PC-3 (cell line): Measurements from ENCODE around the gene FAM107A. TPM values are rescaled to one million over a fixed set of nuclear protein-coding genes. Genes with fewer than 3 reads are reported as not detected.
"Not testable (repeated sequence)": the region's sequence is repeated elsewhere in the genome, so short reads cannot be mapped to it uniquely, and the experiment has no call there.

Experiments used
- ATAC-seq: fragments of 200-7000 bp; cut with Tn5 transposase; 2 replicates; pipeline ENCODE4 v1.9.1; 2020; ENCODE audit warnings: mild to moderate bottlenecking, moderate library complexity
- BruUV-seq: library from RNA; stranded (reverse); fragments of 400-500 nt; replicated peaks from 2 replicates; lab custom pipeline; 2021; lab: Mats Ljungman, UMichigan
- CTCF ChIA-PET: fragments of 300-600 bp; sonication (Branson Sonifier 250); formaldehyde crosslinking; loops from one replicate; lab custom pipeline; 2022; ENCODE audit warnings: antibody characterized with exemption; lab: Charles Lee
- POLR2A ChIA-PET: fragments of 300-600 bp; sonication (Branson Sonifier 250); formaldehyde crosslinking; loops from one replicate; lab custom pipeline; 2022; ENCODE audit warnings: antibody characterized with exemption; ENCODE audit not compliant: unreplicated experiment; lab: Charles Lee
- DNase-seq: peaks from one replicate; pipeline ENCODE4 v3.0.0-alpha.2; 2015
- H2AFZ ChIP-seq: fragments of 300-600 bp; sonication (generic); 2 replicates; pipeline ENCODE4 v1.6.0; 2016; ENCODE audit warnings: antibody characterized with exemption, low read length
- H3F3A ChIP-seq: fragments of 300-600 bp; sonication (generic); one replicate; pipeline ENCODE4 v1.6.0; 2017; ENCODE audit warnings: antibody characterized with exemption, low read length, control low read depth, mild to moderate bottlenecking; ENCODE audit not compliant: unreplicated experiment
- H3K27ac ChIP-seq: fragments of 300-600 bp; sonication (generic); 2 replicates; pipeline ENCODE4 v1.5.1; 2016; ENCODE audit warnings: mild to moderate bottlenecking, low read length
- H3K27me3 ChIP-seq: fragments of 300-600 bp; sonication (generic); 2 replicates; pipeline ENCODE4 v1.6.1; 2016; ENCODE audit warnings: low read length, mixed read lengths
- H3K36me3 ChIP-seq: fragments of 300-600 bp; sonication (generic); 2 replicates; pipeline ENCODE4 v1.6.1; 2016; ENCODE audit warnings: low read depth, mixed run types, low read length, mixed read lengths
- H3K4me1 ChIP-seq: fragments of 300-600 bp; sonication (generic); 2 replicates; pipeline ENCODE4 v1.5.1; 2016; ENCODE audit warnings: low read length; ENCODE audit not compliant: insufficient read depth
- H3K4me2 ChIP-seq: fragments of 300-600 bp; sonication (generic); 2 replicates; pipeline ENCODE4 v1.6.0; 2016; ENCODE audit warnings: low read length
- H3K4me3 ChIP-seq: fragments of 300-600 bp; sonication (generic); 2 replicates; pipeline ENCODE4 v1.5.1; 2016; ENCODE audit warnings: mild to moderate bottlenecking, low read length, mixed read lengths
- H3K79me2 ChIP-seq: fragments of 300-600 bp; sonication (generic); 2 replicates; pipeline ENCODE4 v1.6.1; 2017; ENCODE audit warnings: low read length, mixed read lengths
- H3K9ac ChIP-seq: fragments of 300-600 bp; sonication (generic); 2 replicates; pipeline ENCODE4 v1.6.0; 2016; ENCODE audit warnings: mild to moderate bottlenecking, low read length
- H3K9me2 ChIP-seq: fragments of 300-600 bp; sonication (generic); replicated peaks from 2 replicates; pipeline ENCODE4 v1.6.1; 2016; ENCODE audit warnings: mixed run types, low read length, mixed read lengths
- H3K9me3 ChIP-seq: fragments of 300-600 bp; sonication (generic); 2 replicates; pipeline ENCODE4 v1.6.1; 2016; ENCODE audit warnings: low read length, mixed read lengths
- H4K20me1 ChIP-seq: fragments of 300-600 bp; sonication (generic); 2 replicates; pipeline ENCODE4 v1.6.1; 2016; ENCODE audit warnings: low read length, mixed read lengths
- EZH2 ChIP-seq: fragments of 300-600 bp; sonication (generic); IDR thresholded peaks from one replicate; pipeline ENCODE4 v1.6.1; 2017; ENCODE audit warnings: antibody characterized with exemption, mild to moderate bottlenecking, low read length; ENCODE audit not compliant: unreplicated experiment
- EZH2phosphoT487 ChIP-seq: fragments of 300-600 bp; sonication (generic); IDR thresholded peaks from 2 replicates; pipeline ENCODE4 v1.6.1; 2018; ENCODE audit warnings: mild to moderate bottlenecking, antibody characterized with exemption, low read length, borderline replicate concordance
- intact Hi-C: fragments of 100-400 bp; cut with micrococcal nuclease; formaldehyde crosslinking; loops from 2 replicates; pipeline ENCODE4 v1.9.0; 2023
- total RNA-seq: library from RNA; depleted of rRNA; stranded (reverse); fragments of >200 nt; gene quantifications from 2 replicates; pipeline ENCODE4 v1.2.3, GENCODE V29; 2014
- TF ChIP-seq, protein P1 (sequence below): fragments of 300-600 bp; sonication (generic); conservative IDR thresholded peaks from 2 replicates; pipeline ENCODE4 v1.5.1; 2017; ENCODE audit warnings: antibody characterized with exemption, low read depth, mild to moderate bottlenecking, low read length

Gene FAM107A
- total RNA-seq, 1 experiment from 2014 or later, result 0.07 TPM

DNA sequence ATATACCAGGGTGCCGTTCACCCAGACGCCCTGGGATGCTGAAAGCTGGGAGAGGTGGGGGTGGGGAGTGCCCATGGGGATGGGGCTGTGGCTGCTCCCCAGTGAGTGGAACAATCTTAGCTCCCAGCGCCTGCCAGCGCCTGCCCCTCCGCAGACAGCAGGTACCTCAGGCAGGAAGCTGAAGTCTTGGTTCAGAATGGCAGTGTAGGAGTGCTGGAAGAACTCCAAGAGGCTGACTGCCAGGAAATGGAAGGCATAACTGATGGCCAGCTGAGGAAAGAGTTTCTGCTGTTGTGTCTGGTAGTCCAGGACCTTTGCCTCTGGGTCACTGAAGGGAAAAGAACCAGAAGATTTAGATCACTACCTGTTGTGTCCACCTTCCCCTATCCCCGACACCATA, 48.6 kb downstream of the FAM107A start:
- TF ChIP-seq EZH2phosphoT487 (no peak), EZH2 (no peak)
- TF ChIP-seq, protein P1, sequence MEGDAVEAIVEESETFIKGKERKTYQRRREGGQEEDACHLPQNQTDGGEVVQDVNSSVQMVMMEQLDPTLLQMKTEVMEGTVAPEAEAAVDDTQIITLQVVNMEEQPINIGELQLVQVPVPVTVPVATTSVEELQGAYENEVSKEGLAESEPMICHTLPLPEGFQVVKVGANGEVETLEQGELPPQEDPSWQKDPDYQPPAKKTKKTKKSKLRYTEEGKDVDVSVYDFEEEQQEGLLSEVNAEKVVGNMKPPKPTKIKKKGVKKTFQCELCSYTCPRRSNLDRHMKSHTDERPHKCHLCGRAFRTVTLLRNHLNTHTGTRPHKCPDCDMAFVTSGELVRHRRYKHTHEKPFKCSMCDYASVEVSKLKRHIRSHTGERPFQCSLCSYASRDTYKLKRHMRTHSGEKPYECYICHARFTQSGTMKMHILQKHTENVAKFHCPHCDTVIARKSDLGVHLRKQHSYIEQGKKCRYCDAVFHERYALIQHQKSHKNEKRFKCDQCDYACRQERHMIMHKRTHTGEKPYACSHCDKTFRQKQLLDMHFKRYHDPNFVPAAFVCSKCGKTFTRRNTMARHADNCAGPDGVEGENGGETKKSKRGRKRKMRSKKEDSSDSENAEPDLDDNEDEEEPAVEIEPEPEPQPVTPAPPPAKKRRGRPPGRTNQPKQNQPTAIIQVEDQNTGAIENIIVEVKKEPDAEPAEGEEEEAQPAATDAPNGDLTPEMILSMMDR, result no peak
- ATAC-seq, result peak; percentile 6; the same call in 1 of the 2 replicates
- H3K36me3 ChIP-seq, result no peaks in the 10 kb centered on the region
- H3K9me3 ChIP-seq, result no peaks in the 10 kb centered on the region
- H2AFZ ChIP-seq, result peak overlapping the region; percentile 32; the same call in 1 of the 2 replicates
- H3K9ac ChIP-seq, result no peak overlapping the region
- H3K4me2 ChIP-seq, result no peak overlapping the region
- no peaks in the 10 kb centered on the region for H3K9me2 ChIP-seq
- peak; percentile 77 for DNase-seq
- no peaks in the 10 kb centered on the region for H3F3A ChIP-seq
- H3K79me2 ChIP-seq, result no peaks in the 10 kb centered on the region
- CTCF ChIA-PET, result no interaction called here
- intact Hi-C loops, result no loop called here
- no peak overlapping the region for H3K27ac ChIP-seq
- no TSS peak for BruUV-seq
- POLR2A ChIA-PET, result no interaction called here
- H3K4me3 ChIP-seq, result no peak overlapping the region
- no peaks in the 10 kb centered on the region for H4K20me1 ChIP-seq
- H3K27me3 ChIP-seq, result no peaks in the 10 kb centered on the region
- peaks cover 22% of the 10 kb centered on the region for H3K4me1 ChIP-seq

DNA sequence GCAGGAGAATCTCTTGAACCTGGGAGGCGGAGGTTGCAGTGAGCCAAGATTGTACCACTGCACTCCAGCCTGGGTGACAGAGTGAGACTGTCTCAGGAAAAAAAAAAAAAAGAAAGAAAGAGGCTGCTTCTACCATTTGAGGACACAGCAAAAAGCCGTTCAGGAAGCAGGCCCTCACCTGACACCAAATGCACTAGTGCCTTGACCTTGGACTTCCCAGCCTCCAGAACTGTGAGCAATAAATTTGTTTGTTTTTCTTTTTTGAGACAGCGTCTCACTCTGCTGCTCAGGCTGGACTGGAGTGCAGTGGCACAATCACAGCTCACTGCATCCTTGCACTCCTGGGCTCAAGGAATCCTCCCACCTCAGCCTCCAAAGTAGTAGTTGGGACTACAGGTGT, 49.8 kb downstream of the FAM107A start:
- H3F3A ChIP-seq, H3K9me2 ChIP-seq, POLR2A ChIA-PET, H3K4me2 ChIP-seq, H3K9me3 ChIP-seq, H3K9ac ChIP-seq, H3K36me3 ChIP-seq, H3K4me3 ChIP-seq, DNase-seq, H4K20me1 ChIP-seq, H3K27me3 ChIP-seq, H3K27ac ChIP-seq, BruUV-seq, H2AFZ ChIP-seq, H3K79me2 ChIP-seq, ATAC-seq, intact Hi-C loops: not testable (repeated sequence)
- H3K4me1 ChIP-seq, result peaks cover 18% of the 10 kb centered on the region
- CTCF ChIA-PET, result interaction anchor here (0.6 kb wide), 1 partner anchor 519 kb away, joined by 3 read pairs; no protein-coding TSS in a partner anchor

DNA sequence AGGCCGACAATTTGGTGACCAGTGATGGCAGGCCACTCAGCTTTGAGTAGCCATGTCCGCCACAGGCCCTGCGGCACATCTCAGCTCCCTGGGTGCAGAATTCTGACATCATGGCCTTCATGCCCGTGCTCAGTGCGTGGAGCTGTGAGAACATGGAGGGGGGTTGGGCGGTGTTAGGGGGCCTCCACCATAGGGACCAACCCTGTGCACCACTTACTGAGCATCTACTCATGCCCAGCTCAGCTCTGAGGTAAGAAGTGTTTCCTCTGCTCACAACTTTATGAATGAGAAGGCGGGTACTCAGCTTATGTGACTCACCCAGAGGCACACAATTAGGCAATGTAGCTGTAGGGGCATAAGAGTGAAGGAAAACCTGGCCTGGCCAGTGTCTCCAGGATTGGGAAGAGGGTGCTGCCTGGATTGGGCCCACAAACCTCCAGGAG, 50.7 kb downstream of the FAM107A start:
- TF ChIP-seq, protein P1, result no peak
- no peak for TF ChIP-seq EZH2
- no peak for TF ChIP-seq EZH2phosphoT487
- peak; percentile 93 for DNase-seq
- ChIA-PET POLR2A (no interaction called here), CTCF (interaction anchor here (1.3 kb wide), 1 partner anchor 63 kb away, joined by 5 read pairs; no protein-coding TSS in a partner anchor)
- Histone ChIP-seq H4K20me1 (no peaks in the 10 kb centered on the region), H3K4me1 (peaks cover 18% of the 10 kb centered on the region), H3K9ac (peak overlapping the region; percentile 56), H3K27ac (peak overlapping the region; percentile 88), H3K9me3 (no peaks in the 10 kb centered on the region), H3K4me3 (peak overlapping the region; percentile 8; the same call in 1 of the 2 replicates), H3F3A (no peaks in the 10 kb centered on the region), H2AFZ (no peak overlapping the region), H3K27me3 (no peaks in the 10 kb centered on the region), H3K36me3 (no peaks in the 10 kb centered on the region), H3K9me2 (no peaks in the 10 kb centered on the region), H3K79me2 (no peaks in the 10 kb centered on the region), H3K4me2 (peak overlapping the region; percentile 62)
- intact Hi-C loops, result no loop called here
- no TSS peak for BruUV-seq
- peak; percentile 94 for ATAC-seq
